Measurements from ENCODE around the gene HCAR3.
"Not testable (repeated sequence)": the region's sequence is repeated elsewhere in the genome, so short reads cannot be mapped to it uniquely, and the experiment has no call there.

HCAR3 gene

GRCh38 chr12:122716658-122717057 lies at the start of gene HCAR3:
Gene HCAR3, minus strand, starts transcription at chr12:122716811. Its CDS starts 74 bp downstream, at chr12:122716737.
- DNase-seq (ENCODE audit: low read depth); H3K4me3 ChIP-seq (ENCODE audit: low read depth, low read length): not testable (repeated sequence)

DNA sequence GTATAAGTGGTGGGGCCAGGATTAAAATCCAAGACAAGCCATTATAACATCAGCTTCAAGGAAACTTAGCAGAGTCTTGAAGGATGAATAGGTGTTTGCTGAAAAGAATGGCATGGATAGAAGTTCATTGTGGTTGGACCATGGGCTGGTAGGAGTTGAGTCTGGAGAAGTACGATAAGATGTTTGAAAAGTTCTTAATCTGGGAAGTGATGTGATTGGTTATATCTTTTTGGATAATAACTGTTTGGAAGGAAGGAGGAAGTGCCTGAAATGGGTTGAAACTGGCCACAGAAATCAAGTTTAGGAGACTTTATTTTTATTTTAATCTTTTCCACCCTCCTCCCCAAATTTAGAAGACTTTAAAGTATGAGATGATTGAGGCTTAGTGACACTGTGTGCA lies 41.0 kb upstream of the HCAR3 start:
- DNase-seq (ENCODE audit: low read depth), result no peak
- no peak overlapping the region for H3K4me3 ChIP-seq (ENCODE audit: low read depth, low read length)

GRCh38 chr12:122754790-122755189 lies 38.2 kb upstream of the HCAR3 start:
- DNase-seq (ENCODE audit: low read depth), result no peak
- H3K4me3 ChIP-seq (ENCODE audit: low read depth, low read length), result no peak overlapping the region

GRCh38 chr12:122753319-122753650 lies 36.7 kb upstream of the HCAR3 start:
- no peak for DNase-seq (ENCODE audit: low read depth)
- H3K4me3 ChIP-seq (ENCODE audit: low read depth, low read length), result peak overlapping the region; percentile 95

- H3K4me3 ChIP-seq (ENCODE audit: low read depth, low read length), result peak within 1 kb of the TSS; percentile 95
Observed at GRCh38 chr12:122752464-122753318, 36.1 kb upstream of the HCAR3 start, which contains the start of gene DENR. Gene DENR, plus strand, starts transcription at chr12:122752824. Its CDS starts 878 bp downstream, at chr12:122753702.

DNA sequence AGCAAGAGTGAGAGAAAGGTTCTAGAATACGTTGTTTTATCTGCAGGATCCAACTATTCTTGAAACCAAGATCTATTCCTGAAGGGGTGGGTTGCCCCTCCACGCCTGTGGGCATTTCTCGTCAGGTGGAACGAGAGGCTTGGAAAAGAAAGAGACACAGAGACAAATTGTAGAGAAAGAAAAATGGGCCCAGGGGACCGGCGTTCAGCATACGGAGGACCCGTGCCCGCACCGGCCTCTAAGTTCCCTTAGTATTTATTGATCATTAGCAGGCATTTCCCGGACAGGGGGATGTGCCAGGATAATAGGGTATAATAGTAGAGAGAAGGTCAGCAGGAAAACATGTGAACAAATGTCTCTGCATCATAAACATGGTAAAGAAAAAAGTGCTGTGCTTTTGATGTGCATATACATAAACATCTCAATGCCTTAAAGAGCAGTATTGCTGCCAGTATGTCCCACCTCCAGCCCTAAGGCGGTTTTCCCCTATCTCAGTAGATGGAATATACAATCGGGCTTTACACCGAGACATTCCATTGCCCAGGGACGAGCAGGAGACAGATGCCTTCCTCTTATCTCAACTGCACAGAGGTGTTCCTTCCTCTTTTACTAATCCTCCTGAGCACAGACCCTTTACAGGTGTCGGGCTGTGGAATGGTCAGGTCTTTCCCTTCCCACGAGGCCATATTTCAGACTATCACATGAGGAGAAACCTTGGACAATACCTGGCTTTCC lies 34.3 kb upstream of the HCAR3 start:
- DNase-seq (ENCODE audit: low read depth); H3K4me3 ChIP-seq (ENCODE audit: low read depth, low read length): not testable (repeated sequence)

More at GRCh38 chr12:122752464-122753318, 36.1 kb upstream of the HCAR3 start, which contains the start of gene DENR:
- DNase-seq (ENCODE audit: low read depth), result peak; percentile 87

DNA sequence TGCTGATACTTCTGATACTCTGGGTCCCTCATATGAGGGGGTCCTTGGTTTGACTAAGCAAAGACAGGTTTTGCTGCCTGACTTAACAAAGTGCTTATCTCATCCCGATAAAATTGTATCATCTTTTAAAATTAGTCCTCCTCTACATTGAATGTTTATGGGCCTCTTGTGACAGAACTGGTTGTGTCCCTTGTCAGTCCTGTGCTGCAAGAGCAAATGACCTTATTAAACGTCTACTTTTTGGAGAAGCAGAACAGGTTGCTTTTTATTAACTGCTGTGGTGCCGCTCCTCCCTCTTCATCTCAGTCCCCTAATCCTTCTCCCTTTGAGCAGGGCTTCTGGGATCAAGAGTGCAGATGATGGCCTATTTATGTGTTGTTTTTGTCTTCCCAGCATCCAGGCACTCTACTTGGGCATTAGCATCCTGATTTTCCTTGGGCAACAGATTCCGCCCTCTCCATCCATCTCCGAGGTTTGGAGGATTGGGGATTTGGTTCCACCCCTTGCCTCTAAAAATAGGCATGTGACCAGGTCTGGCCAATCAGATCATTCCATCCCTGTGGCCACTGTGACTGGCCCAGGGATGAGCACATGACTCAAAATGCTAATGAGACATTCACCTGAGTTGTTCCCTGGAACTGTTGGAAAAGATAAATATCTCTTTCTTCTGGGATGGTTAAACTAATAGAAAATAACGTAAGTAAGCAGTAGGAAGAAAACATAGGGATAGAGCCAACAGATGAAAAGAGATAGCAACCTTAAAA lies 33.1 kb upstream of the HCAR3 start:
- H3K4me3 ChIP-seq (ENCODE audit: low read depth, low read length), result no peak overlapping the region

GRCh38 chr12:122747224-122748135 lies 30.9 kb upstream of the HCAR3 start:
- no peak for DNase-seq (ENCODE audit: low read depth)
- no peak overlapping the region for H3K4me3 ChIP-seq (ENCODE audit: low read depth, low read length)

More for the DNA sequence above, 33.1 kb upstream of the HCAR3 start:
- DNase-seq (ENCODE audit: low read depth), result no peak

GRCh38 chr12:122743895-122744525 lies 27.4 kb upstream of the HCAR3 start:
- H3K4me3 ChIP-seq (ENCODE audit: low read depth, low read length), result no peak overlapping the region
- no peak for DNase-seq (ENCODE audit: low read depth)

DNA sequence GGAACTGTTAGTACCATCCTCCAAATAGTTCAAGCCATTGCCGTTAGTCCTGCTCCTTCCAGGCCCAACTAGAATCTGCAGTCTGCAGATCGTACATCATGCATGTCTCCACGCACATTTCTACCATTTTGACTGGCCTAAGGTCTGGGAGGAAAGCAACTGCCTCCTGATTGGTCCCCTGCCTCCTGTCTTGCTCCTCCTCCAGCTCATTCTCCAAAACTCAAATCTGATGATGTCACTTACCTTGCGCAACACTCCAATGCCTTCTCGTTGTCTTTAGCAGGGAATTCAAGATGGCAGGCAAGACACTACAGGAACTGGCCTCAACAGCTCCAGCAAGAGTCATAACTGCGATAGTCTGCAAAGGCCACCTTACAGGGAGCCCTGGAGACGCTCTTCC lies 23.7 kb upstream of the HCAR3 start:
- no peak for DNase-seq (ENCODE audit: low read depth)
- H3K4me3 ChIP-seq (ENCODE audit: low read depth, low read length), result no peak overlapping the region

DNA sequence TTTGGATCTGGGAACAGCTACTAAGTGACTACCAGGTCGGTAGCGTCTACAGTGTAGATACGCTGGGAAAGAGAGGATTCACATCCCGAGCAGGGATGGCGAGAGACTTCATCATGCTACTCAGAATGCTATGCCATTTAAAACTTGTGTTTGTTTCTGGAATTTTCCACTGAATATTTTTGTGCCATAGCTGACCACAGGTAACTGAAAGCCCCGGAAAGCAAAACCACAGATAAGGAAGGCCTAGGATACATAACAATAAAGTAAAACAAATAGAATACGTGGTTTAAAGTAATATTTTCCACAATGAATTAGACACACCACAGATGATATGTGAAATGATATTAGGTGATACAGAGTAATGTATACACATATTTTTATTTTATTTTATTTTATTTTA lies 22.0 kb upstream of the HCAR3 start:
- no peak for DNase-seq (ENCODE audit: low read depth)
- no peak overlapping the region for H3K4me3 ChIP-seq (ENCODE audit: low read depth, low read length)

DNA sequence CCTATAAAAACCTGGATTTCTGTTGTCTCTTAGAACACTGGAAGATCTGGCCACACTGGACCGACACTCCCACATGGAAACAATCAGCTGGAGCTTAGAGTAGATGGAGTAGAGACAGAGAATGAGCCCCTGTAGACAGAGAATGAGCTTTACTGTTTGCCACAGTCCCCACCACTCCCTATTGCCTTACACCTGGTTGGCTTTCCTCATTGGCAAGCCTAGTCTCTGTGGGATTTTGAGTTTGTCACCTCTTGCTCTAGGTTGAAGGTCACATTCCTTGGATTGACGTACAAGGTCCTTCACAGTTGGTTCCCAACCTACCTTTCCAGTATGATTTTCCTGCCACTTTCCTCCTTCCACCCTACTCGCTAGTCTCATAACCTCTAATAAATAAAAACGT lies 16.0 kb upstream of the HCAR3 start:
- DNase-seq (ENCODE audit: low read depth), result no peak
- no peak overlapping the region for H3K4me3 ChIP-seq (ENCODE audit: low read depth, low read length)

DNA sequence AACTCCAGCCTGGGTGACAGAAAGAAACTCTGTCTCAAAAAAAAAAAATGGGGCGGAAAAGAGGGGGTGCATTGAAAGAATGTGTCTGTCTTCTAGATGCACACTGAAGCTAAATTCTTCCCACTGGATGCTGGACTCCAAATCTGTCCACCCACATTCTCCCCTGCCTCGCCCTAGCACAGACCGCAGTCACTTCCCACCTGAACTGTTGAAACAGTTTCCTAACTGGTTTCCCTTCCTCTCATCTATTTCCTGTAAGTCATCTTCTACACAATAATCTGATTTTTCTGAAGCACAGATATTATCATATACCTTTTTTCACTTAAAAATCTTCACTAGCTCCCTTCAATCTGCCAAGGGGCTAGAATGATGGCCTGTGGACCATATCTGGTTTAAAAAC lies 15.6 kb upstream of the HCAR3 start:
- no peak overlapping the region for H3K4me3 ChIP-seq (ENCODE audit: low read depth, low read length)
- DNase-seq (ENCODE audit: low read depth), result no peak

- DNase-seq (ENCODE audit: low read depth), result no peak
- H3K4me3 ChIP-seq (ENCODE audit: low read depth, low read length), result no peak within 1 kb of the TSS
Observed at GRCh38 chr12:122730215-122731014, 13.8 kb upstream of the HCAR3 start, which contains the start of gene HCAR1. Gene HCAR1, minus strand, starts transcription at chr12:122730844. Its CDS starts 505 bp downstream, at chr12:122730339.

- no peak overlapping the region for H3K4me3 ChIP-seq (ENCODE audit: low read depth, low read length)
- DNase-seq (ENCODE audit: low read depth), result no peak
Observed at GRCh38 chr12:122729583-122730214, 13.1 kb upstream of the HCAR3 start.

GRCh38 chr12:122726080-122726558 lies 9.5 kb upstream of the HCAR3 start:
- H3K4me3 ChIP-seq (ENCODE audit: low read depth, low read length), result no peak overlapping the region

More at GRCh38 chr12:122726080-122726558, 9.5 kb upstream of the HCAR3 start:
- no peak for DNase-seq (ENCODE audit: low read depth)

Data from skeletal muscle cell (primary cell).